H9 (cell line): ENCODE measurements around the gene TEK. TPM values are rescaled to one million over a fixed set of nuclear protein-coding genes. Genes with fewer than 3 reads are reported as not detected.

Experiments
- DNase-seq: peaks from one replicate; pipeline ENCODE4 v3.0.0-alpha.2; 2017
- H2AFZ ChIP-seq: one replicate; pipeline ENCODE4 v1.6.1; 2013; ENCODE audit warnings: mild to moderate bottlenecking, low read length, control low read depth, moderate library complexity
- H2AK5ac ChIP-seq: 2 replicates; pipeline ENCODE4 v1.6.1; 2013; ENCODE audit warnings: low read length, control low read depth, mixed read lengths; ENCODE audit not compliant: insufficient read length
- H2BK120ac ChIP-seq: one replicate; pipeline ENCODE4 v1.6.1; 2013; ENCODE audit warnings: low read depth, mild to moderate bottlenecking, low read length, control low read depth, inconsistent platforms; ENCODE audit not compliant: poor library complexity, severe bottlenecking
- H2BK12ac ChIP-seq: 2 replicates; pipeline ENCODE4 v1.6.1; 2013; ENCODE audit warnings: low read length, control low read depth, mixed read lengths, low read depth; ENCODE audit not compliant: insufficient read length
- H2BK15ac ChIP-seq: 2 replicates; pipeline ENCODE4 v1.6.1; 2013; ENCODE audit warnings: low read depth, low read length, control low read depth
- H2BK20ac ChIP-seq: one replicate; pipeline ENCODE4 v1.6.1; 2013; ENCODE audit warnings: low read depth, mild to moderate bottlenecking, low read length, control low read depth, inconsistent platforms; ENCODE audit not compliant: poor library complexity, severe bottlenecking
- H2BK5ac ChIP-seq: 2 replicates; pipeline ENCODE4 v1.6.1; 2013; ENCODE audit warnings: low read length, control low read depth, mixed read lengths; ENCODE audit not compliant: insufficient read length
- H3K14ac ChIP-seq: 2 replicates; pipeline ENCODE4 v1.6.1; 2013; ENCODE audit warnings: low read length, control low read depth; ENCODE audit not compliant: insufficient read depth
- H3K18ac ChIP-seq: 2 replicates; pipeline ENCODE4 v1.6.1; 2013; ENCODE audit warnings: low read depth, mild to moderate bottlenecking, mixed read lengths, low read length, control low read depth; ENCODE audit not compliant: insufficient read length
- H3K23ac ChIP-seq: 2 replicates; pipeline ENCODE4 v1.6.1; 2013; ENCODE audit warnings: low read length, control low read depth, mixed read lengths, low read depth; ENCODE audit not compliant: insufficient read length
- H3K23me2 ChIP-seq: 2 replicates; pipeline ENCODE4 v1.6.1; 2013; ENCODE audit warnings: low read depth, mild to moderate bottlenecking, mixed read lengths, low read length, control low read depth; ENCODE audit not compliant: insufficient read length, poor library complexity, severe bottlenecking
- H3K27ac ChIP-seq: 2 replicates; pipeline ENCODE4 v1.5.1; 2013; ENCODE audit warnings: low read length, control low read depth, mixed read lengths, low read depth; ENCODE audit not compliant: insufficient read length
- H3K27me3 ChIP-seq: 2 replicates; pipeline ENCODE4 v1.6.1; 2013; ENCODE audit warnings: low read length, control low read depth, inconsistent platforms; ENCODE audit not compliant: insufficient read depth
- H3K4ac ChIP-seq: 2 replicates; pipeline ENCODE4 v1.6.1; 2013; ENCODE audit warnings: low read depth, mild to moderate bottlenecking, control low read depth, inconsistent platforms, low read length, moderate library complexity
- H3K4me1 ChIP-seq: 2 replicates; pipeline ENCODE4 v1.6.1; 2013; ENCODE audit warnings: low read length, control low read depth, inconsistent platforms; ENCODE audit not compliant: insufficient read depth
- H3K4me2 ChIP-seq: 2 replicates; pipeline ENCODE4 v1.6.1; 2013; ENCODE audit warnings: low read length, control low read depth, mixed read lengths; ENCODE audit not compliant: insufficient read length, insufficient read depth
- H3K56ac ChIP-seq: 2 replicates; pipeline ENCODE4 v1.6.1; 2013; ENCODE audit warnings: low read depth, mild to moderate bottlenecking, mixed read lengths, low read length, control low read depth; ENCODE audit not compliant: insufficient read length
- H3K79me1 ChIP-seq: 2 replicates; pipeline ENCODE4 v1.6.1; 2013; ENCODE audit warnings: low read depth, mild to moderate bottlenecking, moderate library complexity, low read length, control low read depth, inconsistent platforms; ENCODE audit not compliant: insufficient read depth, poor library complexity, severe bottlenecking
- H3K79me2 ChIP-seq: 2 replicates; pipeline ENCODE4 v1.6.1; 2013; ENCODE audit warnings: low read length, control low read depth, inconsistent platforms; ENCODE audit not compliant: insufficient read depth
- H3K9ac ChIP-seq: 2 replicates; pipeline ENCODE4 v1.6.1; 2013; ENCODE audit warnings: low read length, control low read depth, mixed read lengths; ENCODE audit not compliant: insufficient read length; ENCODE audit errors: extremely low read depth
- H3K9me3 ChIP-seq: one replicate; pipeline ENCODE4 v1.6.1; 2013; ENCODE audit warnings: low read depth, low read length, inconsistent platforms; ENCODE audit not compliant: control insufficient read depth
- H3T11ph ChIP-seq: one replicate; pipeline ENCODE4 v1.6.1; 2013; ENCODE audit warnings: mild to moderate bottlenecking, low read length, control low read depth, inconsistent platforms
- H4K20me1 ChIP-seq: one replicate; pipeline ENCODE4 v1.6.1; 2013; ENCODE audit not compliant: control insufficient read depth, insufficient read length, insufficient read depth
- H4K5ac ChIP-seq: 2 replicates; pipeline ENCODE4 v1.6.1; 2013; ENCODE audit warnings: low read depth, mild to moderate bottlenecking, mixed read lengths, low read length, control low read depth; ENCODE audit not compliant: insufficient read length
- H4K8ac ChIP-seq: replicated peaks from 2 replicates; pipeline ENCODE4 v1.6.1; 2013; ENCODE audit warnings: low read length, control low read depth, mixed read lengths, low read depth; ENCODE audit not compliant: insufficient read length
- H4K91ac ChIP-seq: 2 replicates; pipeline ENCODE4 v1.6.1; 2013; ENCODE audit warnings: low read depth, mild to moderate bottlenecking, moderate library complexity, mixed read lengths, low read length, control low read depth; ENCODE audit not compliant: insufficient read length
- H3K27ac Mint-ChIP-seq, 3 experiments: 2 replicates in 2 of 3; 3 replicates in 1 of 3; pipeline ENCODE4 v1.8.0; 2020 to 2021; ENCODE audit warnings: mixed read lengths in 3 of 3, mild to moderate bottlenecking in 1 of 3, moderate library complexity in 1 of 3
- H3K27me3 Mint-ChIP-seq: 2 replicates; pipeline ENCODE4 v1.8.0; 2021; ENCODE audit warnings: low read depth, mild to moderate bottlenecking, moderate library complexity, mixed read lengths
- H3K36me3 Mint-ChIP-seq, 3 experiments: 2 replicates in 2 of 3; 3 replicates in 1 of 3; pipeline ENCODE4 v1.8.0; 2020 to 2021; ENCODE audit warnings: low read depth in 3 of 3, mixed read lengths in 3 of 3; ENCODE audit not compliant: insufficient read depth in 1 of 3
- H3K4me1 Mint-ChIP-seq, 2 experiments: 2 replicates each; pipeline ENCODE4 v1.8.0; 2020; ENCODE audit warnings: mixed read lengths in 2 of 2
- H3K4me3 Mint-ChIP-seq, 2 experiments: 2 replicates in 1 of 2; 3 replicates in 1 of 2; pipeline ENCODE4 v1.8.0; 2020 to 2021; ENCODE audit warnings: mild to moderate bottlenecking in 2 of 2, mixed read lengths in 2 of 2, moderate library complexity in 1 of 2
- H3K9me3 Mint-ChIP-seq, 2 experiments: 2 replicates in 1 of 2; 3 replicates in 1 of 2; pipeline ENCODE4 v1.8.0; 2020; ENCODE audit warnings: mild to moderate bottlenecking in 2 of 2, mixed read lengths in 2 of 2, moderate library complexity in 1 of 2
- CTCF ChIP-seq: fragments of 200-600 bp; sonication (generic); conservative IDR thresholded peaks from 3 replicates; pipeline ENCODE4 v1.8.0; 2021; ENCODE audit warnings: antibody characterized with exemption, mild to moderate bottlenecking
- WGBS: extraction: QIAGEN DNeasy Blood & Tissue Kit; methylation state at CpG from one replicate; pipeline ENCODE4 v1.1.7; 2013; ENCODE audit warnings: missing lambda C conversion rate, low lambda C conversion rate, mixed read lengths; ENCODE audit not compliant: insufficient read length; ENCODE audit errors: extremely low coverage; 5-methylcytosine and 5-hydroxymethylcytosine counted together
- total RNA-seq: library from RNA; stranded (reverse); gene quantifications from 2 replicates; pipeline ENCODE4 v1.2.1, GENCODE V29; 2021

The TEK gene
- total RNA-seq, 1 experiment from 2014 or later, result 1.8 TPM

- Histone ChIP-seq H3K14ac (no peak overlapping the region), H4K20me1 (no peaks in the 10 kb centered on the region), H3K9me3 (no peaks in the 10 kb centered on the region), H3K27ac (no peak overlapping the region), H3K18ac (no peak overlapping the region), H2AK5ac (no peak overlapping the region), H3K9ac (no peak overlapping the region), H3K4ac (no peak overlapping the region), H2BK12ac (no peak overlapping the region), H4K91ac (no peak overlapping the region), H2AFZ (no peak overlapping the region), H2BK15ac (no peak overlapping the region), H3K79me2 (no peaks in the 10 kb centered on the region), H3K4me2 (no peak overlapping the region), H3T11ph (no peak overlapping the region), H3K56ac (no peak overlapping the region), H4K5ac (no peak overlapping the region), H4K8ac (no peak overlapping the region), H2BK5ac (no peak overlapping the region), H3K23ac (no peak overlapping the region), H3K27me3 (no peaks in the 10 kb centered on the region), H3K79me1 (no peaks in the 10 kb centered on the region), H3K23me2 (no peaks in the 10 kb centered on the region), H3K4me1 (no peaks in the 10 kb centered on the region), H2BK120ac (no peak overlapping the region), H2BK20ac (no peak overlapping the region)
- Mint-ChIP-seq H3K4me3 (no peak overlapping the region), H3K27ac (no peak overlapping the region), H3K36me3 (no peaks in the 10 kb centered on the region; a peak in 1 of 7 replicates), H3K4me1 (peaks cover 0 to 6% of the 10 kb centered on the region in 2 experiments; a peak in 1 of 4 replicates), H3K9me3 (no peaks in the 10 kb centered on the region), H3K27me3 (no peaks in the 10 kb centered on the region; the same call in 1 of the 2 replicates)
- no peak for TF ChIP-seq CTCF
- no CpG with 5 or more reads among the region's 7 CpGs for WGBS
- DNase-seq, result no peak
These were observed 149.6 kb downstream of the TEK start for GRCh38 chr9:27258662-27259061.
